Effector memory CD4-positive, alpha-beta T cell (primary cell): Measurements from ENCODE around the gene OPRD1.
"Not testable (repeated sequence)": the region's sequence is repeated elsewhere in the genome, so short reads cannot be mapped to it uniquely, and the experiment has no call there.

Source experiments
- DNase-seq, 3 donors: peaks; one replicate each; pipeline ENCODE4 v3.0.0-alpha.2; 2020
- H3K27ac ChIP-seq: 2 replicates; pipeline ENCODE4 v1.7.0; 2013; ENCODE audit warnings: mild to moderate bottlenecking, low read length, moderate library complexity; ENCODE audit not compliant: insufficient read depth, poor library complexity, severe bottlenecking
- H3K27me3 ChIP-seq: replicated peaks from 2 replicates; pipeline ENCODE4 v1.7.0; 2013; ENCODE audit warnings: mild to moderate bottlenecking, low read length; ENCODE audit not compliant: insufficient read depth, control insufficient read depth, poor library complexity, severe bottlenecking
- H3K36me3 ChIP-seq: 2 replicates; pipeline ENCODE4 v1.7.0; 2013; ENCODE audit warnings: mild to moderate bottlenecking, low read length, moderate library complexity; ENCODE audit not compliant: control insufficient read depth, insufficient read depth
- H3K4me1 ChIP-seq: 2 replicates; pipeline ENCODE4 v1.7.0; 2013; ENCODE audit warnings: low read length, mild to moderate bottlenecking; ENCODE audit not compliant: control insufficient read depth, insufficient read depth, poor library complexity, severe bottlenecking
- H3K4me3 ChIP-seq: 2 replicates; pipeline ENCODE4 v1.7.0; 2013; ENCODE audit warnings: low read length, low read depth, mild to moderate bottlenecking; ENCODE audit not compliant: insufficient read depth, poor library complexity, severe bottlenecking
- H3K9me3 ChIP-seq: 2 replicates; pipeline ENCODE4 v1.7.0; 2013; ENCODE audit warnings: mild to moderate bottlenecking, low read length, moderate library complexity; ENCODE audit not compliant: control insufficient read depth

The OPRD1 gene

GRCh38 chr1:28815533-28816185, 3.7 kb downstream of the OPRD1 start:
- H3K4me1 ChIP-seq: peaks cover 4% of the 10 kb centered on the region
- H3K4me3 ChIP-seq: no peak overlapping the region
- no peak overlapping the region for H3K27ac ChIP-seq
- peaks cover 22% of the 10 kb centered on the region for H3K27me3 ChIP-seq
- no peaks in the 10 kb centered on the region for H3K36me3 ChIP-seq
- no peak for DNase-seq
- no peaks in the 10 kb centered on the region for H3K9me3 ChIP-seq

GRCh38 chr1:28817133-28817532, 5.2 kb downstream of the OPRD1 start:
- H3K27me3 ChIP-seq: peaks cover 11% of the 10 kb centered on the region
- peaks cover 4% of the 10 kb centered on the region for H3K4me1 ChIP-seq
- DNase-seq: no peak
- no peak overlapping the region for H3K27ac ChIP-seq
- no peaks in the 10 kb centered on the region for H3K9me3 ChIP-seq
- H3K4me3 ChIP-seq: no peak overlapping the region
- no peaks in the 10 kb centered on the region for H3K36me3 ChIP-seq

- H3K4me3 ChIP-seq: no peak overlapping the region
- H3K27ac ChIP-seq: no peak overlapping the region
- no peak for DNase-seq
- no peaks in the 10 kb centered on the region for H3K36me3 ChIP-seq
- no peaks in the 10 kb centered on the region for H3K9me3 ChIP-seq
- no peaks in the 10 kb centered on the region for H3K27me3 ChIP-seq
- no peaks in the 10 kb centered on the region for H3K4me1 ChIP-seq
These were observed 7.0 kb downstream of the OPRD1 start for GRCh38 chr1:28819020-28819419.

- no peaks in the 10 kb centered on the region for H3K4me1 ChIP-seq
- no peaks in the 10 kb centered on the region for H3K36me3 ChIP-seq
- no peak overlapping the region for H3K27ac ChIP-seq
- no peaks in the 10 kb centered on the region for H3K9me3 ChIP-seq
- no peak for DNase-seq
- H3K27me3 ChIP-seq: no peaks in the 10 kb centered on the region
- no peak overlapping the region for H3K4me3 ChIP-seq
These were observed 10.8 kb downstream of the OPRD1 start for GRCh38 chr1:28822799-28823198.

- not testable (repeated sequence) for H3K9me3 ChIP-seq, H3K36me3 ChIP-seq, DNase-seq, H3K27ac ChIP-seq, H3K27me3 ChIP-seq, H3K4me1 ChIP-seq, H3K4me3 ChIP-seq
These were observed 12.1 kb downstream of the OPRD1 start for GRCh38 chr1:28824061-28824460.

GRCh38 chr1:28828227-28828858, 16.4 kb downstream of the OPRD1 start:
- not testable (repeated sequence) for H3K36me3 ChIP-seq, H3K27me3 ChIP-seq, H3K9me3 ChIP-seq, H3K4me3 ChIP-seq, DNase-seq, H3K4me1 ChIP-seq, H3K27ac ChIP-seq

- Histone ChIP-seq H3K27me3 (no peaks in the 10 kb centered on the region), H3K4me1 (no peaks in the 10 kb centered on the region), H3K4me3 (no peak overlapping the region), H3K36me3 (no peaks in the 10 kb centered on the region), H3K9me3 (no peaks in the 10 kb centered on the region), H3K27ac (no peak overlapping the region)
- DNase-seq: no peak
These were observed 18.8 kb downstream of the OPRD1 start for GRCh38 chr1:28830814-28831213.

- H3K36me3 ChIP-seq: no peaks in the 10 kb centered on the region
- H3K27me3 ChIP-seq: no peaks in the 10 kb centered on the region
- H3K4me1 ChIP-seq: no peaks in the 10 kb centered on the region
- no peak overlapping the region for H3K27ac ChIP-seq
- no peaks in the 10 kb centered on the region for H3K9me3 ChIP-seq
- no peak overlapping the region for H3K4me3 ChIP-seq
- no peak for DNase-seq
These were observed 21.0 kb downstream of the OPRD1 start for GRCh38 chr1:28832966-28833365.

- Histone ChIP-seq H3K4me3 (no peak overlapping the region), H3K9me3 (no peaks in the 10 kb centered on the region), H3K4me1 (no peaks in the 10 kb centered on the region), H3K36me3 (no peaks in the 10 kb centered on the region), H3K27me3 (no peaks in the 10 kb centered on the region), H3K27ac (no peak overlapping the region)
- no peak for DNase-seq
These were observed 21.4 kb downstream of the OPRD1 start for GRCh38 chr1:28833381-28833780.

- H3K36me3 ChIP-seq: no peaks in the 10 kb centered on the region
- no peak overlapping the region for H3K27ac ChIP-seq
- H3K4me3 ChIP-seq: no peak overlapping the region
- no peak for DNase-seq
- H3K4me1 ChIP-seq: no peaks in the 10 kb centered on the region
- no peaks in the 10 kb centered on the region for H3K9me3 ChIP-seq
- H3K27me3 ChIP-seq: no peaks in the 10 kb centered on the region
These were observed 23.3 kb downstream of the OPRD1 start for GRCh38 chr1:28835237-28835650.
